Breast epithelium (tissue), 4 donors: Measurements from ENCODE around the gene CELF1. TPM values are rescaled to one million over a fixed set of nuclear protein-coding genes. Genes with fewer than 3 reads are reported as not detected.

Experiments
- DNase-seq, 2 donors: peaks; one replicate each; pipeline ENCODE4 v3.0.0-alpha.2; 2019; ENCODE audit warnings: low spot score in 2 of 2
- H3K27ac ChIP-seq, 2 donors: fragments of 200-600 bp; sonication (generic) in 1 of 2; one replicate each; pipeline ENCODE4 v1.5.1; 2016 to 2019; ENCODE audit warnings: mild to moderate bottlenecking in 1 of 2
- H3K27me3 ChIP-seq, 2 donors: fragments of 200-600 bp; sonication (generic) in 1 of 2; one replicate each; pipeline versions ENCODE4 v1.5.1 to v1.6.0; 2017 to 2019; ENCODE audit warnings: control low read depth in 1 of 2, mild to moderate bottlenecking in 1 of 2
- H3K36me3 ChIP-seq: fragments of 200-600 bp; one replicate; pipeline ENCODE4 v1.5.1; 2019
- H3K4me1 ChIP-seq, 2 donors: fragments of 200-600 bp; sonication (generic); one replicate each; pipeline ENCODE4 v1.5.1; 2016 to 2019; ENCODE audit warnings: control low read depth in 1 of 2
- H3K4me3 ChIP-seq, 3 donors: fragments of 200-600 bp; sonication (generic); 1 replicate in 2 of 3; 2 replicates in 1 of 3; pipeline ENCODE4 v1.5.1; 2016 to 2019; ENCODE audit warnings: mild to moderate bottlenecking in 3 of 3, moderate library complexity in 2 of 3
- H3K9me3 ChIP-seq, 2 donors: fragments of 200-600 bp; sonication (generic) in 1 of 2; one replicate each; pipeline ENCODE4 v1.5.1; 2016 to 2019; ENCODE audit warnings: control low read depth in 1 of 2
- CTCF ChIP-seq, 3 donors: fragments of 450-650 bp; IDR thresholded peaks; one replicate each; pipeline ENCODE4 v1.5.1; 2016 to 2017; ENCODE audit warnings: antibody characterized with exemption in 3 of 3, mild to moderate bottlenecking in 3 of 3, moderate library complexity in 3 of 3
- POLR2A ChIP-seq: fragments of 450-650 bp; IDR thresholded peaks from one replicate; pipeline ENCODE4 v1.6.1; 2016; ENCODE audit warnings: antibody characterized with exemption, mild to moderate bottlenecking, moderate library complexity
- POLR2AphosphoS5 ChIP-seq, 3 donors: sonication (generic); formaldehyde crosslinking; IDR thresholded peaks; one replicate each; pipeline ENCODE4 v1.6.1; 2017; ENCODE audit warnings: antibody characterized with exemption in 3 of 3
- intact Hi-C: fragments of 100-400 bp; cut with DNase I; formaldehyde crosslinking; loops from one replicate; pipeline ENCODE4 v1.15.1; 2023; ENCODE audit warnings: low total_unique reads
- total RNA-seq, 3 donors: library from RNA; depleted of rRNA; stranded (reverse); fragments of >200 nt; gene quantifications; one replicate each; pipeline ENCODE4 v1.1.0, GENCODE V29; 2016

The CELF1 gene
- total RNA-seq, 3 donors from 2014 or later: 94.1 to 117 (median 114) TPM

GRCh38 chr11:47501101-47501500, 51.8 kb downstream of the CELF1 start:
- no peak overlapping the region for H3K27ac ChIP-seq
- H3K27me3 ChIP-seq: no peaks in the 10 kb centered on the region
- no peak overlapping the region for H3K4me3 ChIP-seq
- intact Hi-C loops: no loop called here
- H3K36me3 ChIP-seq: no peaks in the 10 kb centered on the region
- no peak for DNase-seq
- no peaks in the 10 kb centered on the region for H3K9me3 ChIP-seq
- TF ChIP-seq POLR2A: no peak
- TF ChIP-seq CTCF (IDR thresholded peaks at IDR 0.05): no peak
- no peak for TF ChIP-seq POLR2AphosphoS5 (IDR thresholded peaks at IDR 0.05)
- H3K4me1 ChIP-seq: peaks cover 0 to 14% of the 10 kb centered on the region in 2 donors

- intact Hi-C loops: no loop called here
- H3K36me3 ChIP-seq: no peaks in the 10 kb centered on the region
- no peak overlapping the region for H3K27ac ChIP-seq
- peaks cover 0 to 14% of the 10 kb centered on the region in 2 donors for H3K4me1 ChIP-seq
- DNase-seq: no peak
- TF ChIP-seq POLR2A (no peak), CTCF (IDR thresholded peaks at IDR 0.05) (no peak), POLR2AphosphoS5 (IDR thresholded peaks at IDR 0.05) (no peak)
- no peaks in the 10 kb centered on the region for H3K27me3 ChIP-seq
- H3K4me3 ChIP-seq: no peak overlapping the region
- no peaks in the 10 kb centered on the region for H3K9me3 ChIP-seq
These were observed 52.8 kb downstream of the CELF1 start for GRCh38 chr11:47500121-47500520.

DNA sequence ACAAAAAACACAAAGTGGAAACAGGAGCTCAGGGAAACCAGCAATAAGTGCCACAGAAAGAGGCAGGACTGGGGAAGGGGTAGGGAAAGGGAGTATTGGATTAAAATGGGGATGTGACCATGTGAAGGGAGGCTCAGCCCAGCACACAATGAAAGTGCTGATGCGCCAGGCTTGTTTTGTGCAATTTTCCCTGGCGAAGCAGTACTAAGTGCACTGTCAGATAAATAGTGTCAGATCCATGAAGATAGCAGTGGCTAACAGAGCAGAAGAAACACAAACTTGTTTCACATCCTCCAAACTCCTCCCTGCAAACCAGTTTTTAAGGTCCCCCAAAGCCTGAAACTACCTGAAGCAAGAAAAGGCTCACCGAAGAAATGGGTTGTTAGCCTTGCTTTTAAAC, 53.3 kb downstream of the CELF1 start:
- intact Hi-C loops: no loop called here
- H3K36me3 ChIP-seq: no peaks in the 10 kb centered on the region
- no peak for DNase-seq
- TF ChIP-seq CTCF (IDR thresholded peaks at IDR 0.05): no peak
- H3K9me3 ChIP-seq: no peaks in the 10 kb centered on the region
- no peak overlapping the region for H3K4me3 ChIP-seq
- no peak overlapping the region for H3K27ac ChIP-seq
- H3K4me1 ChIP-seq: peaks cover 0 to 14% of the 10 kb centered on the region in 2 donors
- H3K27me3 ChIP-seq: no peaks in the 10 kb centered on the region

DNA sequence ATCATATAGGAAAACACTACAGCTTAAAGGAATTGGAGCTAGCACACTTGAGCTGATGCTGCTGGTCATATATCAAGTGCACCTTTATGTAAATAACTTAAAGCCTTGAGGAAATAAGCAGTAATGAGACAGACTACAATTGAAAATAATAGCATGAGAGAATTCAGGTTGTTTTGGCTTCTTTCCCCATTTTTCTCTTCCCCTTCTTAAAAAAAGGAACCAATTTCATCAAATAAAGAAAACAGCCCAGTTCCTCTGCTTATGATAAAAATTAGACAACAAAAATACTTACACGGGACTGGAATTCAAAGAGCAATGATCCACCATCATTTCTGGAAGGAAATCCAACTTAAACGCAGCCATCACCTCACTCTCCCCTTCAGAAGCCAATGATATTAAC, 53.8 kb downstream of the CELF1 start:
- Histone ChIP-seq H3K4me1 (peaks cover 0 to 14% of the 10 kb centered on the region in 2 donors), H3K27ac (no peak overlapping the region), H3K27me3 (no peaks in the 10 kb centered on the region), H3K9me3 (no peaks in the 10 kb centered on the region), H3K4me3 (no peak overlapping the region), H3K36me3 (no peaks in the 10 kb centered on the region)
- intact Hi-C loops: no loop called here
- no peak for DNase-seq
- no peak for TF ChIP-seq CTCF (IDR thresholded peaks at IDR 0.05)
- no peak for TF ChIP-seq POLR2A
- no peak for TF ChIP-seq POLR2AphosphoS5 (IDR thresholded peaks at IDR 0.05)

DNA sequence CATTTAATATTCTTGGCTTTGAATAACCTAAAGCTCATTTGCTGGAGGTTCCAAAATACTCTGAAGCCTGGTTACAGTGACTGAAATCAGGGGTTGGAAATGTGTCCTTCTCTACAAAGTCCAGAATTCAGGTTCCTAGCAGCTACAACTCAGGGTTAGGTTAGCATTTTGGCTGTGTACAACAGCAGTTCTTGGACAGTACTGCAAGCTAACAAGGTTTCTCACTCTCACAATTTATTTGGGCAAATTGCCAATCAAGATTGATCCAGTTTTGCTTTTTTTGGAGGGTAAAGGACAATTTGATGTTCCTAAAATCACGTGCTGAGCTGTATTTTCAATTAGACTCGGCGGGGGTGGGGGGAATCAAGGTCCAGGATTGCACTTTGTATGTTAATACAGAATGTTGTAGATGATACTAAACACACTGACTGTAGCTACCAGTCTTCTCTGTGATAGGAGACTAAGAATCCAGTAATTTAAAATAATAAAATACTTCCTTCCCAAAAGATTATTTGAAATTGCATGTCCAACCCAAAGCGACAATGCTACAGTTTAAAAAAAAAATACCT, 54.3 kb downstream of the CELF1 start:
- DNase-seq: no peak
- TF ChIP-seq POLR2A (no peak), POLR2AphosphoS5 (IDR thresholded peaks at IDR 0.05) (no peak), CTCF (IDR thresholded peaks at IDR 0.05) (no peak)
- Histone ChIP-seq H3K4me1 (peaks cover 0 to 14% of the 10 kb centered on the region in 2 donors), H3K4me3 (no peak overlapping the region), H3K27me3 (no peaks in the 10 kb centered on the region), H3K36me3 (no peaks in the 10 kb centered on the region), H3K9me3 (no peaks in the 10 kb centered on the region), H3K27ac (no peak overlapping the region)
- intact Hi-C loops: no loop called here
